Keratinocyte (primary cell): ENCODE measurements around the gene S100A7. TPM values are rescaled to one million over a fixed set of nuclear protein-coding genes. Genes with fewer than 3 reads are reported as not detected.

Experiments used
- DNase-seq: peaks from one replicate; pipeline ENCODE4 v3.0.0-alpha.2; 2011; ENCODE audit warnings: low read depth, missing footprints, low spot score
- FAIRE-seq: peaks from 2 replicates; lab custom pipeline; 2011; peaks lifted over from hg19 to GRCh38; lab: Jason Lieb, UNC
- H2AFZ ChIP-seq: 2 replicates; pipeline ENCODE4 v1.6.0; 2012; ENCODE audit warnings: low read length, control low read depth, inconsistent platforms; ENCODE audit not compliant: control insufficient read depth
- H3K27ac ChIP-seq: 2 replicates; pipeline ENCODE4 v1.5.1; 2011; ENCODE audit warnings: low read length; ENCODE audit not compliant: control insufficient read depth, insufficient read depth
- H3K27me3 ChIP-seq: 3 replicates; pipeline ENCODE4 v1.6.0; 2011; ENCODE audit warnings: low read length; ENCODE audit not compliant: control insufficient read depth, insufficient read depth; ENCODE audit errors: extremely low read depth
- H3K36me3 ChIP-seq, 2 experiments: 2 replicates in 1 of 2; 3 replicates in 1 of 2; pipeline ENCODE4 v1.5.1; 2011; ENCODE audit warnings: low read length in 2 of 2, mild to moderate bottlenecking in 1 of 2; ENCODE audit not compliant: control insufficient read depth in 2 of 2, insufficient read depth in 2 of 2; ENCODE audit errors: extremely low read depth in 1 of 2
- H3K4me1 ChIP-seq: 3 replicates; pipeline ENCODE4 v1.5.1; 2011; ENCODE audit warnings: low read length; ENCODE audit not compliant: control insufficient read depth, insufficient read depth; ENCODE audit errors: extremely low read depth
- H3K4me2 ChIP-seq: 3 replicates; pipeline ENCODE4 v1.6.0; 2011; ENCODE audit warnings: low read depth, low read length; ENCODE audit not compliant: control insufficient read depth, insufficient read depth; ENCODE audit errors: extremely low read depth
- H3K4me3 ChIP-seq, 3 experiments: fragments of 200-600 bp in 1 of 3; sonication (generic) in 1 of 3; 2 replicates in 2 of 3; 3 replicates in 1 of 3; pipeline ENCODE4 v1.5.1; 2011 to 2016; ENCODE audit warnings: low read length in 3 of 3, mild to moderate bottlenecking in 3 of 3, control low read depth in 2 of 3, inconsistent platforms in 1 of 3, low read depth in 1 of 3, mixed read lengths in 1 of 3, mixed run types in 1 of 3, moderate library complexity in 1 of 3; ENCODE audit not compliant: control insufficient read depth in 2 of 3, insufficient read depth in 2 of 3; ENCODE audit errors: extremely low read depth in 1 of 3
- H3K79me2 ChIP-seq: 2 replicates; pipeline ENCODE4 v1.6.0; 2012; ENCODE audit warnings: low read length; ENCODE audit not compliant: control insufficient read depth, insufficient read depth
- H3K9ac ChIP-seq: 3 replicates; pipeline ENCODE4 v1.6.0; 2011; ENCODE audit warnings: low read length; ENCODE audit not compliant: control insufficient read depth, insufficient read depth; ENCODE audit errors: extremely low read depth
- H3K9me1 ChIP-seq: 3 replicates; pipeline ENCODE4 v1.6.0; 2011; ENCODE audit warnings: low read length; ENCODE audit not compliant: control insufficient read depth, insufficient read depth; ENCODE audit errors: extremely low read depth
- H3K9me3 ChIP-seq: 2 replicates; pipeline ENCODE4 v1.5.1; 2012; ENCODE audit warnings: low read depth, low read length; ENCODE audit not compliant: control insufficient read depth
- H4K20me1 ChIP-seq: 3 replicates; pipeline ENCODE4 v1.6.0; 2011; ENCODE audit warnings: low read length; ENCODE audit not compliant: control insufficient read depth, insufficient read depth; ENCODE audit errors: extremely low read depth
- CTCF ChIP-seq, 3 experiments: IDR thresholded peaks in 1 of 3; conservative IDR thresholded peaks in 1 of 3; optimal IDR thresholded peaks in 1 of 3; 2 replicates in 2 of 3; 3 replicates in 1 of 3; pipeline versions ENCODE3 to v1.5.1; 2011; ENCODE audit warnings: low read length in 3 of 3, mild to moderate bottlenecking in 3 of 3, moderate library complexity in 2 of 3, control low read depth in 1 of 3, inconsistent platforms in 1 of 3; ENCODE audit not compliant: insufficient read depth in 2 of 3; ENCODE audit errors: extremely low read depth in 1 of 3
- EZH2 ChIP-seq: IDR thresholded peaks from one replicate; pipeline ENCODE4 v1.6.1; 2012; ENCODE audit warnings: inconsistent platforms, mild to moderate bottlenecking, low read length, moderate library complexity
- dilution Hi-C: fragments of 300-500 bp; cut with MboI; formaldehyde crosslinking; loops from one replicate; pipeline ENCODE4 v1.7.0; 2020; ENCODE audit warnings: low sequenced_read_pairs; ENCODE audit not compliant: extremely low pct_ligation_motif_present
- polyA plus RNA-seq, 5 experiments: library from polyadenylated mRNA; depleted of rRNA in 3 of 5; stranded (reverse) in 3 of 5; stranded (forward) in 1 of 5; unstranded in 1 of 5; fragments of >200 nt; gene quantifications; 1 replicate in 1 of 5; 2 replicates in 3 of 5; 3 replicates in 1 of 5; pipeline versions ENCODE4 v1.2.1 to v1.2.3, GENCODE V29; 2011 to 2012; ENCODE audit warnings: missing spikeins in 2 of 5, low read depth in 1 of 5, low replicate concordance in 1 of 5

S100A7 gene
- polyA plus RNA-seq, 1 donor (not counting 4 experiments of a cell fraction or from before 2014, with no cell fraction given), result 31.2 TPM

- no peak overlapping the region for H3K27ac ChIP-seq
- no peaks in the 10 kb centered on the region for H3K36me3 ChIP-seq
- H2AFZ ChIP-seq, result no peak overlapping the region
- no peaks in the 10 kb centered on the region for H3K9me1 ChIP-seq
- FAIRE-seq (peak; percentile 56), DNase-seq (no peak)
- no peaks in the 10 kb centered on the region for H4K20me1 ChIP-seq
- dilution Hi-C loops, result no loop called here
- no peak for TF ChIP-seq EZH2
- TF ChIP-seq CTCF (optimal IDR thresholded peaks at IDR 0.05 in 1 of 3, IDR thresholded peaks at IDR 0.05 in 1 of 3, conservative IDR thresholded peaks at IDR 0.05 in 1 of 3; ENCODE audit: extremely low read depth in 1 of 3, insufficient read depth in 2 of 3, low read length in 3 of 3), result no peak
- peaks cover 13% of the 10 kb centered on the region for H3K27me3 ChIP-seq
- no peak overlapping the region for H3K4me2 ChIP-seq
- no peak overlapping the region for H3K9ac ChIP-seq
- H3K79me2 ChIP-seq, result no peaks in the 10 kb centered on the region
- H3K4me3 ChIP-seq, result no peak overlapping the region
- H3K4me1 ChIP-seq, result peaks cover 7% of the 10 kb centered on the region
- no peaks in the 10 kb centered on the region for H3K9me3 ChIP-seq
These were observed 30.9 kb downstream of the S100A7 start for GRCh38 chr1:153429266-153430165.

DNA sequence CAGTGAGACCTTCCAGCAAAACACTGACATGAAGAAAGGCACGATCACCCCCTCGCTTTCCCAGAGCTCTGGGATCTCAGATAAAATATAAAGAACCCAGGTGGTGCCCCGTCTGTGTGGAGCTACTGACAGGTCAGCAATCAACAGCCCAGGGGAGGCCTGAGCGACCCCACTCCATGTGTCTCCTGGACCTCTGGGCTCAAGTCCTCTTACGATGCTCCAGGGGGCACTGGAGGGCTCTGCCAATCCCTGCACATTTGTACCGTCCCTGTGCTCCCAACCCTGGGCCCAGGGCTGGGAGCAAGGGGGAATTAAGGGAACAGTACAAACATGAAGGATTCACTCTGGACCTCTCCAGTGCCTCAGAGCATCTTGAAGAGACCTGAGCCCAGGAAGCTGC is 31.7 kb downstream of the S100A7 start:
- H3K79me2 ChIP-seq, result no peaks in the 10 kb centered on the region
- FAIRE-seq, result no peak
- no peaks in the 10 kb centered on the region for H3K36me3 ChIP-seq
- no peak overlapping the region for H2AFZ ChIP-seq
- no peak overlapping the region for H3K9ac ChIP-seq
- dilution Hi-C loops, result no loop called here
- H3K4me3 ChIP-seq, result no peak overlapping the region
- H3K9me1 ChIP-seq, result no peaks in the 10 kb centered on the region
- no peaks in the 10 kb centered on the region for H3K9me3 ChIP-seq
- no peak overlapping the region for H3K4me2 ChIP-seq
- no peaks in the 10 kb centered on the region for H4K20me1 ChIP-seq
- peaks cover 7% of the 10 kb centered on the region for H3K4me1 ChIP-seq
- H3K27ac ChIP-seq, result no peak overlapping the region
- DNase-seq, result no peak
- H3K27me3 ChIP-seq, result peaks cover 13% of the 10 kb centered on the region
- TF ChIP-seq EZH2 (no peak), CTCF (optimal IDR thresholded peaks at IDR 0.05 in 1 of 3, IDR thresholded peaks at IDR 0.05 in 1 of 3, conservative IDR thresholded peaks at IDR 0.05 in 1 of 3; ENCODE audit: extremely low read depth in 1 of 3, insufficient read depth in 2 of 3, low read length in 3 of 3) (peak in 1 of 3 experiments; percentile 10)
